PC-3 (cell line): ENCODE measurements around the gene TBX15.

ENCODE experiments used
- EZH2phosphoT487 ChIP-seq: fragments of 300-600 bp; sonication (generic); IDR thresholded peaks from 2 replicates; pipeline ENCODE4 v1.6.1; 2018; ENCODE audit warnings: mild to moderate bottlenecking, antibody characterized with exemption, low read length, borderline replicate concordance
- TF ChIP-seq, protein P1 (sequence below): fragments of 300-600 bp; sonication (generic); conservative IDR thresholded peaks from 2 replicates; pipeline ENCODE4 v1.5.1; 2017; ENCODE audit warnings: antibody characterized with exemption, low read depth, mild to moderate bottlenecking, low read length

DNA sequence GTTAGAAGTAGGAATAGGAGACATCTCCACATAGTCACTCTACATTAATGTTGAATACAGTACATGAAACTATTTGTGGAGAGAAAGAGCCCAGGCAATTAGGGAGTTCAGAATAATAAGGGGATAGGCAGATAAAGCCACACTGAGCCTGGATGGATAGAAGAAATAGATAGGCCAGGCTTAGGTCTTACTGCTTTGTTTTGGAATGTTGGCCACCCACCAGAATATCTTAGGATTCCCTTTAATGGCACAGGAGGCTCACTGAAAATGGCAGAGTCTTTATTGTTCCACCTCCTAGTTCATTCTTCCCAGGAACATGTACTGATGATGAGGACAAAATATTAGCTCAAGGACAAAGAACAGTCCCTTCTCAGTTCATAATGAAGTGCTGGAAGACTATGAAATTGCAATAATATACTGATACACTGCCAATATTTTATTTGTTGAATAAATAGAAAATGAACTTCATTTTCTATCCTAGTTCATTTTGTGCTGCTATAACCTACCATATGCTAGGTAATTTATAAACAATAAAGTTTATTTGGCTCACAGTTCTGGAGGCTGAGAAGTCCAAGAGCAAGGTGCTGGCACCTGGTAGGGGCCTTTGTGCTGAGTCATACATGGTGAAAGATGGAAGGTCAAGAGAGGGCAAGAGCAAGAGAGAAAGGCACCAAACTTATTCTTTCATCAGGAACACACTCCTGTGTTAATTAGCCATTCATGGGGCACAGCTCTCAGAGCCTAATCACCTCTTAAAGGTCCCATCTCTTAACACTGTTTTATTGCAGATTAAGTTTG lies 87.3 kb downstream of the TBX15 start:
- TF ChIP-seq, protein P1, sequence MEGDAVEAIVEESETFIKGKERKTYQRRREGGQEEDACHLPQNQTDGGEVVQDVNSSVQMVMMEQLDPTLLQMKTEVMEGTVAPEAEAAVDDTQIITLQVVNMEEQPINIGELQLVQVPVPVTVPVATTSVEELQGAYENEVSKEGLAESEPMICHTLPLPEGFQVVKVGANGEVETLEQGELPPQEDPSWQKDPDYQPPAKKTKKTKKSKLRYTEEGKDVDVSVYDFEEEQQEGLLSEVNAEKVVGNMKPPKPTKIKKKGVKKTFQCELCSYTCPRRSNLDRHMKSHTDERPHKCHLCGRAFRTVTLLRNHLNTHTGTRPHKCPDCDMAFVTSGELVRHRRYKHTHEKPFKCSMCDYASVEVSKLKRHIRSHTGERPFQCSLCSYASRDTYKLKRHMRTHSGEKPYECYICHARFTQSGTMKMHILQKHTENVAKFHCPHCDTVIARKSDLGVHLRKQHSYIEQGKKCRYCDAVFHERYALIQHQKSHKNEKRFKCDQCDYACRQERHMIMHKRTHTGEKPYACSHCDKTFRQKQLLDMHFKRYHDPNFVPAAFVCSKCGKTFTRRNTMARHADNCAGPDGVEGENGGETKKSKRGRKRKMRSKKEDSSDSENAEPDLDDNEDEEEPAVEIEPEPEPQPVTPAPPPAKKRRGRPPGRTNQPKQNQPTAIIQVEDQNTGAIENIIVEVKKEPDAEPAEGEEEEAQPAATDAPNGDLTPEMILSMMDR: no peak
- no peak for TF ChIP-seq EZH2phosphoT487
